HG02623 (cell line): ENCODE data around the gene PPP1R7.

ENCODE experiments used
- ATAC-seq: cut with Tn5 transposase; IDR thresholded peaks from one replicate; pipeline ENCODE4 v1.9.1; 2021; ENCODE audit warnings: moderate library complexity; ENCODE audit not compliant: unreplicated experiment

PPP1R7 gene

DNA sequence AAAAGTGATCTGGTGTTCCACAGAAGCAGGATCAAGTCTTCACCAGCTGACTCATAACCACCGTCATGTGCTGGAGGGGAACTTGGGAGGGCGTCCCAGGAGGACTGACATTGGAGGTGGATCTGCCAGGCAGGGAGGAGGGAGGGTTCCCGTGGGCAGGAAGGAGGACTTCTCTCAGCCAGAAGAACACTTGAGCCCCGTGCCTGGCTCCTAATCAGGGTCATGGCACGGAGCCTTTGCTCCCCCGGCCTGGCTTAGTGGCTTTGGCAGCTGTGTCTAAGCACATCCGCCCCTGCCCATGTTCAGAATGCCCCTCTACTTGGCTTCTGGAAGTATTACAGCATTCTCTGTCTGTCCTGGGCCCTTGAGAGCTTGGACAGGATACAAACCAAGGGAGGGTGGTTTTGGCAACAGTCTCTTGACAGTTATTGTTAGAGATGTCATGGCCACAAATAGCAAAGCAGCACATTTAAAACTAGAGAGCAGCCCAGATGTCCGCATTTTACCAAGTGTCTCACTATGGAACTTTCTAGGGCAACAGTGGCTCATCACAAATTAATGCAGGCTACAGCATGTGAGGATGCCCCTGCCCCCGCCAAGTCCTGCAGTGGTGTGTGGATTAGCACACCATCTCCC, 11.5 kb downstream of the PPP1R7 start:
- no peak for ATAC-seq

GRCh38 chr2:241163601-241164118, 13.4 kb downstream of the PPP1R7 start:
- no peak for ATAC-seq

DNA sequence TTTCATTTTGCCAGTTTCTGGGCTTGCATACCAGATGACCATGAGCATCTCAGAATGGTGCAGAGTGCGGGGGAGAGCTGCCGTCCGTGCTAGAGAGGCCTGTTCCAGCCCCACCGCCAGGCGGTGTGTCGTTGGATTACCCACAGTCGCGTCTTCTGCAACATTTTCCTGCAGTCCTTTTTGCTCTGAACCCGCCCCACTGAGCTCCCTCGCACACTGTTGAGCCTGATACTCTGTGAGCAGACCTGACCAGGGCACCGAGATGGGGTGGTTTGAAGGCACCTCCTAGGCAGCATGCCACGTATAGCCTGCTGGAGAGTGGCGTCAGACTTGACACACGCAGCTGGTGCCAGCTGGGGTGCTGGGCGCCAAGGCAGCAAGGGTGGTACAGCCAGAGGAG, 18.1 kb downstream of the PPP1R7 start:
- ATAC-seq: no peak

GRCh38 chr2:241173557-241173956, 23.3 kb downstream of the PPP1R7 start:
- ATAC-seq: no peak

- no peak for ATAC-seq
These were observed 27.5 kb downstream of the PPP1R7 start for GRCh38 chr2:241177526-241178334.

DNA sequence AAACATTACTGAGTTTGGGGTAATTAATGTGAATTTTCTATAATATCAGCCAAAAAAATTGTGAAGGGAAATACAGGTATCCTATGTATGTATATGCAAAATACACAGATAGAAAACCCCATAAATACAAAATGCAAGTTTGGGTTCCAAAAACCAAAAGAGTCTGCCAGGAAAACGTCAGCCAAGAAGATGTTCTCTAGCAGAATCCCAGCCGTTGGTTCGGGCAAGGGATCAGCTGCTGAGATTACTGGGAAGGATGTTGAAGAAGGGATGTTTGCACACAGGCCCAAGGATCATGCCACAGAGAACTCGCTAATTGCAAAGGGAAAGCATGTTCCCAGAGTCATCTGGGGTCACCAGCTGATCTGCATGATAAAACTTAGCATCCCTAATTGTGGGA, 28.7 kb downstream of the PPP1R7 start:
- ATAC-seq: no peak

GRCh38 chr2:241179899-241180298, 29.6 kb downstream of the PPP1R7 start:
- no peak for ATAC-seq

GRCh38 chr2:241180495-241180894, 30.2 kb downstream of the PPP1R7 start:
- ATAC-seq: no peak

- ATAC-seq: no peak
These were observed 31.9 kb downstream of the PPP1R7 start for GRCh38 chr2:241182126-241182525.

GRCh38 chr2:241182531-241183133, 32.4 kb downstream of the PPP1R7 start:
- no peak for ATAC-seq

- no peak for ATAC-seq
These were observed 33.0 kb downstream of the PPP1R7 start for GRCh38 chr2:241183221-241183620.

DNA sequence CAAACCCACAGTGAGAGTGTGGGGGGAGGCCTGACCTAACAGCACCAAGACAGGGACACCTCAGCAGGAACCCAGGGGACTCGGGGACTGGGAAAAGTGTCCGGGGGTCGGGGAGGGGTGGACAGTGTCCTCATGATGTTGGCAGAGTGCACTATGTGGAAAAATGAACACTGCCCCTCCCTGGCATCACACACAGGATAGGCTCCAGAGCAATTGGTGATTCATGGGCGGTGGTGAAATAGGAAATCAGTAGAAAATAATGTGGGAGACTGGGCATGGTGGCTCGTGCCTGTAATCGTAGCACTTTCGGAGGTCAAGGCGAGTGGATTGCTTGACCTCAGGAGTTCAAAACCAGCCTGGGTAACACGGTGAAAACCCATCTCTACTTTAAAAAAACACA, 34.6 kb downstream of the PPP1R7 start:
- ATAC-seq: no peak

DNA sequence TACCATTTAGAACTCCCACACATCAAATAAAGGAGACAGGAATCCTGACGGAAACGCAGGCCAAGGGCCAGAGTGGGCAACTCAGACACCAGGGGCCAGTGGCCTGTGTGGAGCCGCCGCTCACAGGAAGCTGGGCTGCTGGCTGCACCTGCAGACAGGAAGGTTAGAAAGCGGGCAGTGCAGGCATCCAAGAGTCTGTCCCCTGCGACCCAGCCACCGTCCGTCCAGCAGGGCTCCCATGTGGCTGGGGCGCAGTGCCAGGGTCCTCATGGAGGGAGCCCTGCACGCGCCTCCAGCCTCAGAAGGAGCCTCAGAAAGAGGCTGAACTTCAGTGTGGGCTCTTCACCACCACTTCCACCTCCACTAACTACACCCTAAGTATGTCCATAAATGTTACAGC, 35.7 kb downstream of the PPP1R7 start:
- no peak for ATAC-seq

DNA sequence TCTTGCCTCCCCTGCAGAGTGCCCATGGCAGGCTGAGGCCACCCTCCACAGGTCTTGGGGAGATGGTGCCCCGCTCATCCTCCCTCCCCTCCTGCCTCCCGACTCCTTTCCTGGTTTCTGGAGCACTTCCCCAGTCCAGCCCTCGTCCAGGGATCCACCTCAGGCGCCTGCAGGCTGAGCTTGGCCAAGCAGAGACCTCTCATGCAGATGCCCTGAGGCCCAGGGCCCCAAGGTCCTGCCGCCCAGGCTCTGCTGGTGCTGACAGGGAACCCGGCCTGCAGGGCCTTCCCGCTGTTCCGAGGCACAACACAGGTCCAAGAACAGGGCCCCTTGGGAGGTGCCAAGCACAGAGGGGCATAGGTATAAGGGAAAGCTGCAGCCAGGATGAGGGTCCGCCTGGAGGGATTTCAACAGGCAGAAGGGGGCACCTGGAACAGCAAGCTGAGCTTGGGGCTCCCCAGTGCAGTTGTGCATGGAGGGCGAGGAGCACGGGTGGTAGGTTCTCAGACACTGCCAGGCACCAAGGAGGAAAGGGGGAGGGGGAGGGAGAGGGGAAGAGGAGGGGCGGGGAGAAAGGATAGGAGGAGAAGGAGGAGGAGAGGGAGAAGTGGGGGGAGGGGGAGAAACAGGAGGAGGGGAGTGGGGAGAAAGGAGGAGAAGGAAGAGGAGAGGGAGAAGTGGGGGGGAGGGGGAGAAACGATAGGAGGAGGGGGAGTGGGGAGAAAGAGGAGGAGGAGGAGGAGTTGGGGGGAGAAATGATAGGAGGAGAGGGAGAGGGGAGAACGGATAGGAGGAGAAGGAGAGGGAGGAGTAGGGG, 37.0 kb downstream of the PPP1R7 start:
- ATAC-seq: no peak

GRCh38 chr2:241187918-241188234, 37.6 kb downstream of the PPP1R7 start:
- ATAC-seq: no peak

GRCh38 chr2:241188361-241189092, 38.3 kb downstream of the PPP1R7 start, which contains the start of gene ANO7:
TSS of gene ANO7 (plus strand) at chr2:241188677. CDS start at chr2:241190064, 1,387 bp downstream.
- ATAC-seq: no peak

DNA sequence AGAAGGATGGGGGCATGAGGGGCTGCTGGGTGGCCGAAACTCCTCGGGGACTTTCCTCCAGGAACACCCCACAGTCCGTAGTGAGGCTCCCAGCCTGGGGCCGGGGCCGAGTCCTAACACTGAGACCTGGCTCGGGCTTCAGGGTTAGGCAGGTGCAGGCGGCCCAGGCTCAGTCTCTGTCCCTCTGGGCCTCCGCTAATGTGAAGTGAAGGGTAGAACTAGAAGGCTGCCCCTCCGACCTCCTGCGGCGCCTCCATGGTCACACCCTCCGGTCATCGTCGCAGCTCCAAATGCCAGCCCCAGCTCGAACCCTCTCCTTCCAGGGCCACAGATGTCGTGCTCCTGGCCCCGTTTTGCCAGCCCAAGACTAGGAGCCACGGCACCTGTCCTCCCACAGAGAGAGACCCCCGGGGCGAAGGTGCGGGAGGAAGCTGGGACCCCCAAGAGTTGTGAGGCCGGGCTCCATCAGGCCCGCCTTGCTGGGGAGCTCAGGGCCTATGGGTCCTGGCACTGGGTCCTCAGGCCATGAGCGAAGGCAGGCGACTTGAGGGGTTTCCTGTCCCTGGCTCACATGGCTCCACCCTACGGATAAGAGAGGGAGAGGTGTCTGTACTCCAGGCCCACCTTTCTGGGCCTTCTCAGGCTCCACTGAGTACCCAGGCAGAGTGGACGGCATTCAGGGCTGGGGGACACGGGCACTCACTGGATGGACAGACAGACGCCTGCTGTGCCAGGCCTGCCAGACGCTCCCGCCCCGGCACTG, 39.0 kb downstream of the PPP1R7 start:
- ATAC-seq: no peak

DNA sequence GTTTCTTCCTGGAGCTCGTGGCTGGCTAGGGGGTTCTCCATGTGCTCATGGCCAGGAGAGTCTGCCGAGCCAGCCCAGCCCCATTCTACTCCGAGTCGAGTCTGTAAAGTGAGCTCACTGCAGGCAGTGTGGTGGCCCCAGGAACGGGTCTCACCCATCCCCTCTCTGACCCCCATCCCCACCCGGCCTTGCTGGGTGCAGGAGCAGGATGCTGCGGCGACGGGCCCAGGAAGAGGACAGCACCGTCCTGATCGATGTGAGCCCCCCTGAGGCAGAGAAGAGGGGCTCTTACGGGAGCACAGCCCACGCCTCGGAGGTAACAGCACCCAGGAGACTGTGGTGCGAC, 39.6 kb downstream of the PPP1R7 start:
- ATAC-seq: no peak

DNA sequence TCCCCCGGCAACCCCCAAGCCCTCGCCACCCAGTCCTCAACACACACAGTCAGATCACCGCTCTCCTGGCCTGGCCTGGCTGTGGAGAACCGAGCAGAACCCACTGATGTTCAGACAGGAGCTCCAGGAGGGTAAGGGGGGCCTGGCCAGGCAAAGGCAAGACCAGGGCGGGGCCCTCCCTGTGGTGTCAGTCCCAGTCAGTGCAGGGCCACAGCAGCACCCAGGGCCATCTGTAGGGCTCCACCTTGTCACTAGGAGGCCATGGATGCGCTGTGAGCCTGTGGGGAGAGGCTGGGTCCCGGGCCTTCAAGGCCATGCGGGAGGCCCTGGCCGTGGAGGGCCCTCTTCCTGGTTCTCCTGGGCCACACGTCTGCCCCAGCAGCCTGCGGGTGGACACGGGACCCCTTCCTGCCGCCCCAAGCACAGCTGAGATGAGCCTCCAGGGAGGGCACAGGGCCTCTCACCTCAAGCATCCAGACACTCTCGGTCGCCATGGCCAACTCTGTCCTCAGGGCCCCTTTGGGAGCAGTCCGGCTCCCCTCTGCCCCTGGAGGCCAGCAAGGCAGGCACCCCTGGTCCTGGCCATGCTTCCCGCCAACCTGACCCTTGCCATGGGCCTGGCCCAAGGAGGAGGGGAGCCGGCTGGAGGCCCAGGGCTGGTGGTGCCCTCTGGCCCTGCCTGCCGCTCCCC, 40.2 kb downstream of the PPP1R7 start:
- no peak for ATAC-seq
